GM18868 (cell line): Measurements from ENCODE around the gene COQ8A.
"Not testable (repeated sequence)": the region's sequence is repeated elsewhere in the genome, so short reads cannot be mapped to it uniquely, and the experiment has no call there.

Source experiments
- ATAC-seq: cut with Tn5 transposase; IDR thresholded peaks from one replicate; pipeline ENCODE4 v1.9.1; 2021; ENCODE audit warnings: mild to moderate bottlenecking, moderate library complexity; ENCODE audit not compliant: unreplicated experiment

Gene COQ8A

GRCh38 chr1:226983247-226983991 lies 43.3 kb downstream of the COQ8A start:
- no peak for ATAC-seq

- no peak for ATAC-seq
Measured at GRCh38 chr1:226983992-226984364, 43.9 kb downstream of the COQ8A start.

DNA sequence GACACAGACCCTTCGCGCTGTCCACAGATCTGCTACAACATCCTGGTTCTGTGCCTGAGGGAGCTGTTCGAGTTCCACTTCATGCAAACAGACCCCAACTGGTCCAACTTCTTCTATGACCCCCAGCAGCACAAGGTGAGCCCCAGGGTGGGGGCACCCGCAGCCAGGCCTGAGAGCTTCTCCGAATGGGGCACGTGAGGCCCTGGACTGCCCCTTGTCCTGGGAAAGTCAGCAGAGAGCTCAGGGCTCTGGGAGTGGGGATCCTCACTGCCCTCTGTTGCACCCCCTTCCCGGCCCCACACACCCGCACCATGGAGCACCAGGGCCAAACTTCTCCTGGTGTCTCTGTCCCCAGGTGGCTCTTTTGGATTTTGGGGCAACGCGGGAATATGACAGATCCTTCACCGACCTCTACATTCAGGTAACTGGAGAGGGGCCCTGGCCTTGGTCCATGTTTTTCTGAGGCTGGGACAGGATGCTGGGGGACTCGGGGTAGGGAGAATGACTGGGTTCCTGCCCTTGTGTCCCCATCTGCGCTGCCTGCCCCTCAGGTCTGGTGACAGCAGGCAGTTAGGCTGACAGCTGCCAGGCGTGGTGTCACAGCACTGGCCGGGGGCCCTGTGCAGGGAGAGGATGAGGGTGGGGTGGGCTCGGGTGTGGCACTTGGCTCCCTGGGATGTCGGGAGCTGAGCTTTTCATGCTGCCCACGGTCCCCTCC lies 44.6 kb downstream of the COQ8A start:
- no peak for ATAC-seq

- no peak for ATAC-seq
Measured at GRCh38 chr1:226985239-226985838, 45.2 kb downstream of the COQ8A start.

- ATAC-seq = no peak
Measured at GRCh38 chr1:226985839-226986463, 45.9 kb downstream of the COQ8A start.

GRCh38 chr1:226986496-226987178 lies 46.5 kb downstream of the COQ8A start:
- no peak for ATAC-seq

DNA sequence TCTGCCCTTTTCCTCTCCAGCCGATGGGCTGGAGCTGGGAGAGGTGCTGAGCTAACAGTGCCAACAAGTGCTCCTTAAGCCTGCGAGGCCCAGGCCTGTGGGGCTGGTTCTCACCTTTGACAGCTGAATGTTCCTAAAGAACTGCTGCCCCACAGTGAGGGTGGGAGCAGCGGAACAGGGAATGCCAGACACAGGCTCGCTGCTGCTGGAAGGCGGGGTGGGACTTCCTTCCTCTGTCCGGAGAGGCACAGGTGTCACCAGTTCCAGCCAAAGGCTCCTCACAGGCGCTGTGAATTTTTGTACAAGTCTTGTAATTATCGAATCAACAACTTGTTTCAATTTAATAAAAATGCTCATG lies 47.1 kb downstream of the COQ8A start:
- ATAC-seq = no peak

DNA sequence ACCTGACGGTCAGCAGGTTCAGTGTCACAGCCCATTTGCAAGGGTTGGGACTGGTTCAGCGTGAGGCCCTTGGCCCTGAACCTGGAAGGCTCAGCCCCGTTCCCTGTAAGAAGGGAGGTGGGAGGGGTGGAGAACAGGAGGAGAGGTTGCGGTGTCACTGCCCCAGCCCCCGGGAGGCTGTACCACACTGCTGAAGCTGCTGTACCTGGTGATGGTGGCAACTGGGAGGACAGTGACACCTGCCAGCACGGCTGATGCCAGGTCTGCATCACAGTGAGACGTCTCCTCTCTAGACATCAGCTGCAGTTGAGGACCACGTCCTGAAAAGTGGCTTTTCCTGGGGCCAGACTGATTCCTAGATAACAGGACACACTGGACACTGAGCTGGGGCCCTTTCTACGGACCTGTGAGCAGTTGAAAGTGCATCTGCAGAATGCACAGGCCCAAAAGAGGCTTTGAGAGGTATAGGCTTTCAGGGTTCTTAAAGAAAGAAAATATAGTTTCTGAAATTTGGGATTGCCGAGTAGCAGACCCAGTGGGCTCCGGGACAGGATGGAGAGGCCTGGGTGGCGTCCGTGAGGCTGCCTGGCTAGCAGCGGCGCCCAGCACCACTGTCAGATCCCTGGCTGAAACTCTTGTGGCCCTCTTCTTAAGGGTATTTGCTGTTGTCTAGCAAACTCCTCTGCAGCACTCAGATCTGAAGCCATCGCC lies 47.7 kb downstream of the COQ8A start:
- no peak for ATAC-seq

GRCh38 chr1:226988334-226988666 lies 48.2 kb downstream of the COQ8A start:
- ATAC-seq = peak; percentile 32

DNA sequence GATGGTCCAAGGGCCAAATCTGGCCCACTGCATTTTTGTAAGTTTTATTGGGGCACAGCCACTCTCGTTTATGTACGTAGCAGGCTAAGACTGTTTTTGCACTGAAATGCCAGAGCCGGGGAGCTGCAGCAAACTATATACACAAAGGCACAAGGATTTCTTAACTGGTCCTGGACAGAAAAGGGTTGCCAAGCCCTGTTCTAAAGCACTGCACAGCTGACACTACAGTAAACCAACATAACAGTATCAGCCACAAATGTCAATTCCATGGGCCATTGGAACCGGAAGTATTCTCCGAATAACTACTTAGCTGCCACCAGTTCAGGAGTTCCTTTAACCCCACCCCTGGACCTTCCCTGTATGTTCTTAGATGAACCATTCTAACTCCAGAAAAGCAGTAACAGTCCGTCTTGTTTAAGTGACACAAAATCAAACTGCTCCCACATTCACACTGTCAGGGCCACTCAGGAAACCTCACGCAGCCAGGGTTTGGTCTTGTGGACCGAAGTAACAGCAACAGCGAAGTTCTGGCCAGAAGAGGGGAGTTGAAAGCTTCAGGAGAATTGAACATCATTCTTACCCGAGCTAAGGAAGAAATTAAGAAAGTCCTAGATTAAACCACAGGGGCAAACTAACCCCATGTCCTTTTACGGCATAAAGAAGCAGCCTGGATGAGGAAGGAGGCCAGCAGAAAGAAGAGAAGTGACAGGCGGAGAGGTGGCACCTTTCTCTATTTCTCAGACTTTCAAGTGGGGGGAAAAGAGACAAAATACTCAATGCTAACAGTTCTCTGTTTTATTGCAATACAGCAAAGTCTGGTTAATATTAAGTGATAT lies 49.2 kb downstream of the COQ8A start:
- ATAC-seq = no peak

- ATAC-seq = peak; percentile 88
Measured at GRCh38 chr1:226990133-226990716, 50.1 kb downstream of the COQ8A start.

DNA sequence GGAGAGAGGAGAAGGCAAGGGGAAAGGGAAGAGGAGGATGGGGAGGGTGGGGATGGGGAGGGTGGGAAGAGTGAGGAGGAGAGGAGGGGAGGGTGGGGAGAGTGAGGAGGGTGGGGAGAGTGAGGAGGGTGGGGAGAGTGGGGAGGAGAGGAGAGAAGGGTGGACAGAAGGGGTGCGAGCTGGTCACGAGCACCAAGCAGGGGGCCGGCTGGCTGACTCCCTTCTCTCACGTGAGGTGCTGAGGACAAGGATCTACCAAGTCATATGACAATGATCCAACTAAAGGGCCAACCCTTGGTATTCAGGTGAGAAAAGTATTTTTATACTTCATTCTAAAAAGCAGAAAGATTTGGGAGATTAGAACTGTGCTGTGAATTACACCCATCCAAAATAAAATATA lies 51.8 kb downstream of the COQ8A start:
- no peak for ATAC-seq

DNA sequence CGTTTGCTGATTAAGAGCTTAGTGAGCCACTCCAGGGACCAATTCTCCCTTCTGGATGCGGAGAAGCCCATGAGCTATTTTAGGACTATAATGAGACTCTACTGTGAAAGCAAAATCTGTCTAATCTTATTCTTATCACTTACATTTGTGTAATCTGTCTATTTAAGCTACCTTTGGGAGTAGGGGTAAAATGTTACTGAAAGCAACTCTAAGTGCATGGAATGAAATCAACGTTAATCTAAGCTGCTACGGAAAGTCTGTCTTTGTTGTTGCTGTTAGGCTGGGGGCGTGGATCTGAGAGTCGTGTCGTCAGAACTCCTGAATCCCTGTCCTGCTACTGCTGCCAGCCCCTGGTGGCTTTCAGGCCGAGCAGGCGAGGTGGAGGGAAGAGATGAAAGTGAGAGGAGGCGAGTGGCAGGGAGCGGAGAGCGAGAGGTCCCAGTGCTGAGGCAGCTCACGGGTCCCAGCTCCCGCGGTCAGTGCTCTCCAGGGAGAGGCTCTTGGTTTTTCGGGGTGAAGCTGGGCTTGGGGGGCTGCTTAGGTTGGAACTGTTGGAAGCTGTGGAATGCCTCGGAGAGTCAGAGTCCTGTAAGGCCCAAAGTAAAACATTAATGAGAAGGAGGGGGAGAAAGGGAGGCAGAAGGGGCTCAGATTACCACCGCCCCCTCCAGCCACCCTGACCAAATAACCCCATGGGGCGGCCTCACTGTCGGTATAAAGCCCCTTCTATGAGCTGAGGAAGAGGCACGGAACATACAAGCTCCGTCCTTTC lies 53.9 kb downstream of the COQ8A start:
- no peak for ATAC-seq

DNA sequence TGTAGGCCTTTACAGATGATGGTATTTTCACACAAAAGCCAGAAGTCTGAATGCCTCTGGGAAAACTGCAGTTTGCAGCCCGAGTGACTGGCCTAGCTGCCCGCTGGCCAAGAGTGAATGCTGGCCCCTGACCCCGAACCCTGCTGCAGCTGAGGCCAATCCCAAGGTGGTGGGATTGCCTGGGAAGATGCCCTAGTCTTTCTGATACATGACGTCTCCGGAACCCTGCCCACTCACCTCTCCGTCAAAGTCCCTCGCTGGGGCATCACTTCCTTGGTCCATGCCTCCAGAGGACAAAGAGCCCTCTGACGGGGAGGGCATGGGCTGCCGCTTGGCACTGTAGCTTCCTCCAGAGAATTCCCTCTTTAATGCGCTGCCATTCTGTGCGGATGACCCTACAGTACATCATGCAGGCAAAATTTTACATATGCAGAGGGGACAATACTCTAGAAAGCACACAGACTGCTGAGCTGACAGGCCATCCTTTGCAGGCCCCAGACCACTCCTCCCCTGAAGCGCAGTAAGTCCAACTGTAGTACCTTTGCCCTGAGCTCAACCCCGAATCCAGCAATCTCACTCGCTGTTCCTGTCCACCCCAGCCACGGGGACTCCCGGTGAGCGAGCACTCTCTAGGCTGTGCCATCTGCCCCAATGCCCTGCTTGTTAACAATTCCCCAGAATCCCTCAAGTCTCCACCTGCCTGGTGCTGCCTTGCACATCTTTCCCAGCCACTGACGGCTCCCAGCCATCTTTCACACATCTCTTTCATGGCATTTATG lies 54.7 kb downstream of the COQ8A start:
- ATAC-seq = no peak

- peak; percentile 99 for ATAC-seq
Measured at GRCh38 chr1:226995365-226996332, 55.6 kb downstream of the COQ8A start.

GRCh38 chr1:226999579-226999978 lies 59.5 kb downstream of the COQ8A start:
- ATAC-seq = not testable (repeated sequence)
